Epithelial cell of proximal tubule (primary cell): ENCODE measurements around the gene SLC26A11. TPM values are rescaled to one million over a fixed set of nuclear protein-coding genes. Genes with fewer than 3 reads are reported as not detected.
"Not testable (repeated sequence)": the region's sequence is repeated elsewhere in the genome, so short reads cannot be mapped to it uniquely, and the experiment has no call there.

Experiments
- DNase-seq: peaks from one replicate; pipeline ENCODE4 v3.0.0-alpha.2; 2011; ENCODE audit warnings: low read depth
- H3K4me3 ChIP-seq: 2 replicates; pipeline ENCODE4 v1.5.1; 2011; ENCODE audit warnings: low read depth, mild to moderate bottlenecking, low read length
- total RNA-seq: library from RNA; depleted of rRNA; stranded (reverse); fragments of >200 nt; gene quantifications from 2 replicates; pipeline ENCODE4 v1.2.3, GENCODE V29; 2015
- TF ChIP-seq, protein P1 (sequence below): conservative IDR thresholded peaks from 2 replicates; pipeline ENCODE4 v1.5.1; 2012; ENCODE audit warnings: low read depth, mild to moderate bottlenecking, low read length

The SLC26A11 gene
- total RNA-seq, 1 donor from 2014 or later, result 7.6 TPM

DNA sequence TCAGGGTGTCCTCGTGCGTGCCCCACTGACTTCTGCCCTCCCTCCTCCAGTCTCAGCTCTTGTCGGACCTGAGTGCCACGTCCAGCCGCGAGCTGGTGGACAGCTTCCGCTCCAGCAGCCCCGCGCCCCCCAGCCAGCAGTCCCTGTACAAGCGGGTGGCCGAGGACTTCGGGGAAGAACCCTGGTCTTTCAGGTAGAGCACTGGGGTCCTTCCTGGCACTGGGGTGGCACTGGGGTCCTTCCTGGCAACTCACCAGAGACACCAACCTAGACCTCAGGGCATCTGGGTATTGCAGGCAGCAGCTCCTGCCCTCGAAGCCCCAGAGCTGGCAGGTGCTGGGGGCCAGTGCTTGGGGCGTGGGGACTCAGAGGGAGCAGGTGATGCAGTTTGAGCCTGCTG lies 25.1 kb upstream of the SLC26A11 start:
- DNase-seq, result no peak
- TF ChIP-seq, protein P1, sequence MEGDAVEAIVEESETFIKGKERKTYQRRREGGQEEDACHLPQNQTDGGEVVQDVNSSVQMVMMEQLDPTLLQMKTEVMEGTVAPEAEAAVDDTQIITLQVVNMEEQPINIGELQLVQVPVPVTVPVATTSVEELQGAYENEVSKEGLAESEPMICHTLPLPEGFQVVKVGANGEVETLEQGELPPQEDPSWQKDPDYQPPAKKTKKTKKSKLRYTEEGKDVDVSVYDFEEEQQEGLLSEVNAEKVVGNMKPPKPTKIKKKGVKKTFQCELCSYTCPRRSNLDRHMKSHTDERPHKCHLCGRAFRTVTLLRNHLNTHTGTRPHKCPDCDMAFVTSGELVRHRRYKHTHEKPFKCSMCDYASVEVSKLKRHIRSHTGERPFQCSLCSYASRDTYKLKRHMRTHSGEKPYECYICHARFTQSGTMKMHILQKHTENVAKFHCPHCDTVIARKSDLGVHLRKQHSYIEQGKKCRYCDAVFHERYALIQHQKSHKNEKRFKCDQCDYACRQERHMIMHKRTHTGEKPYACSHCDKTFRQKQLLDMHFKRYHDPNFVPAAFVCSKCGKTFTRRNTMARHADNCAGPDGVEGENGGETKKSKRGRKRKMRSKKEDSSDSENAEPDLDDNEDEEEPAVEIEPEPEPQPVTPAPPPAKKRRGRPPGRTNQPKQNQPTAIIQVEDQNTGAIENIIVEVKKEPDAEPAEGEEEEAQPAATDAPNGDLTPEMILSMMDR, result no peak
- no peak overlapping the region for H3K4me3 ChIP-seq

DNA sequence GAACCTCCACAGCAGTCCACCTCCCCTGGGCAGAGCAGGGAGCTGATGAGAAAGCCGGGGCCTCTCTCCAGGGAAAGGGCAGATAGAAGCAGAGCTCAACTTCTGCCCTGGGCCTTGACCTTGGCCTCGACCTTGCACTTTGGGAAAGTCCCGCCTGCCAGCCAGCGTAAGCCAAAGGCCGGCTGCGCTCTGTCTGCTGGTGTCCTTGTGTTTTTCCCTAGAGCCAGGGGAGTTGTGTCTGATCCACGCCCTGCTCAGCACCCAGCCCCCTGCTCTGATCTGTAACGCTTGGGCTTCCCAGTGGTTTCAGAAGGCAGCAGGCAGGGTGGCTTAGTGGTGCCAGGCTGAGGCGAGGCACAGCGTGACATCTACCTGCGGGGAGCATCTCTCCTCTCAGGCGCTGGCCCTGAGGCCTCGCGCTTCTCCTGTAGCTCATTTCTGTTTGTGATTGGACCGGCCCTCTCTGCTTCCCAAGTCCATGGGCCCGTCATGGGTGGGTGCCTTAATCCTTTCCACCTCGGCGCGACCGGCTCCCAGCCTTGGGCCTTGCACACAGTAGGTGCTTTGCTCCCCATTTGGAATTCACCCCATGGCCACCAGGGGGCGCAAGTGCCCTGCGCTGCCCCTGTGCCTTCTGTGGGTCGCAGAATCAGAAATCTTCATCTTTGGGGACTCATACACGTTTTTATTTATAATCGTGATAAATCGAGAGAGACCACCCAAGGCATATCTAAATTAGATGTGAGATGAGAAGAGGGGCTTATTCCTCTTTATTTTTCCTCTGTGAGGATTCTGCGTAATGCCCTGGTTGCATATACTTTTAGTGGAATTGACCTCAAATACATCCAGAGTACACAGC lies 24.3 kb upstream of the SLC26A11 start:
- DNase-seq, result no peak
- TF ChIP-seq, protein P1, result peak; percentile 81

DNA sequence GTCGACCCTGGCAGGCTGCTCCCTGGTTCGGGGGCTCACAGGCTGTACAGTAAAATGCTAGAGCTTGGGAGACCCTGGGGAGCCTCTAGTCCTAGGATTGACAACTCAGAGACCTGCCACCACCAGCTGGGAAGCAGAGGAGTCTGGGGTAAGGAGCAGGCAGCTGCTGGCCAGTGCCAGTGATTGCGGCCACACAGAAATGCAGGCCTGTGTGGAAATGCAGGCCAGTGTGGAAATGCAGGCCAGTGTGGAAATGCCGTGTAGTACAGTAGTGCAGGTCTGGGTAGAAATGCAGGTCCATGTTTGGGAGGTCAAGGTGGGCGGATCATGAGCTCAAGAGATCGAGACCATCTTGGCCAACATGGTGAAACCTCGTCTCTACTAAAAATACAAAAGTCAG lies 23.6 kb upstream of the SLC26A11 start:
- no peak overlapping the region for H3K4me3 ChIP-seq
- TF ChIP-seq, protein P1, result no peak
- no peak for DNase-seq

More for the DNA sequence above, 24.3 kb upstream of the SLC26A11 start:
- no peak overlapping the region for H3K4me3 ChIP-seq

DNA sequence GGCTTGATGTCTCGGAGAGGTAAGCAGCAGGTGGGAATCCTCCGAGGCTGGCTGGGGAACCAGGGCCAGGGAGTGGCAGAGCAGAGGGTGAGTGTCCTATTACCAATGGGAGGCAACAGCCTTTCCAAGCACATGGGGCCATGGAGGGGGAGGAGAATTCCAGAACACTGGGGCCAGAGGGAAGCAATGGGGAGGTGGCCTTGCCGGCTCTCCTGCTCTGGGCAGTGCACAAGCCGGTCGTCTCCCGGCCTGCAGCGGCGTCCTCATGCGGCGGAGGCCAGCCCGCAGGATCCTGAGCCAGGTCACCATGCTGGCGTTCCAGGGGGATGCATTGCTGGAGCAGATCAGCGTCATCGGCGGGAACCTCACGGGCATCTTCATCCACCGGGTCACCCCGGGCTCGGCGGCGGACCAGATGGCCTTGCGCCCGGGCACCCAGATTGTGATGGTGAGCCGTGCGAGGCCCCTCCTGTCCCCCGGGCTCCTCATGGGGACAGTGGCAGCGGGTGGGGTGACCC lies 22.0 kb upstream of the SLC26A11 start:
- no peak overlapping the region for H3K4me3 ChIP-seq
- no peak for DNase-seq
- TF ChIP-seq, protein P1, result no peak

DNA sequence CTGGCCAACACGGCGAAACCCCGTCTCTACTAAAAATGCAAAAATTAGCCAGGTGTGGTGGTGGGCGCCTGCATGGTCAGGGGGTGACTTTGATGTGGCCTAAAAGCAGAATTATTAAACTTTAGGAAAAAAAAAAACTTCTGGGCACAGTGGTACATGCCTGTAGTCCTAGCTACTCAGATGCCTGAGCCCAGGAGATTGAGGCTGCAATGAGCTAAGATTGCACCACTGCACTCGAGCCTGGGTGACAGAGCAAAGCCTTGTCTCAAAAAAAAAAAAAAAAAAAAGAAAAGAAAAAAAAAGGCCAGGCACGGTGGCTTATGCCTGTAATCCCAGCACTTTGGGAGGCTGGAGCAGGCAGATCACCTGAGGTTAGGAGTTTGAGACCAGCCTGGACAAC lies 20.9 kb upstream of the SLC26A11 start:
- not testable (repeated sequence) for DNase-seq

DNA sequence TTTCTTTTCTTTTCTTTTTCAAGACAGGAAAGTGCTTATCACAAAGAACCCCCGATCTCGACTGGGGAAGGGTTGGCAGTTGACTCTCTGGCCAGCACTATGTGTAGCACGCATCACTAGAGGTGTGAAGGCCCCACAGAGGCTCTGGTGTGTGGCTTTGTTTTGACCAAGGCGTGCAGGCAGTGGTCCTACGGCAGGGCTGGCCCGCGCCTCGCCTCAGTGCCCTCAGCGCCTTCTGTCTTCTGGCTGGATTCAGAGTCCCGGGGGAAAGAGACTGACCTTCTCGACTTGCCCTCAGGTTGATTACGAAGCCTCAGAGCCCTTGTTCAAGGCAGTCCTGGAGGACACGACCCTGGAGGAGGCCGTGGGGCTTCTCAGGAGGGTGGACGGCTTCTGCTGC lies 18.8 kb upstream of the SLC26A11 start:
- H3K4me3 ChIP-seq, result no peak overlapping the region
- no peak for DNase-seq
- TF ChIP-seq, protein P1, result no peak

More for the DNA sequence above, 20.9 kb upstream of the SLC26A11 start:
- H3K4me3 ChIP-seq, result not testable (repeated sequence)

DNA sequence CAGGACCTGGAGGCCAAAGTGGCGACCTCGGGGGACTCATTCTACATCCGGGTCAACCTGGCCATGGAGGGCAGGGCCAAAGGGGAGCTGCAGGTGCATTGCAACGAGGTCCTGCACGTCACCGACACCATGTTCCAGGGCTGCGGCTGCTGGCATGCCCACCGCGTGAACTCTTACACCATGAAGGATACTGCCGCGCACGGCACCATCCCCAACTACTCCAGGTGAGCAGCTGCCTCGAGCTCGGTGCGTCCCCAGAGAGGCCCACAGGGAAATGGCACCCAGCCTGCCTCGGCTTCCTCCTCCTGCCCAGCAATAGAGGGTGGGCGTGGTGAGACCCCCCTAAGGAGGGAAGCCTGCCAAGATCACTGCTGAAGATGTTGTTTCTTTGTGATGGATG lies 18.0 kb upstream of the SLC26A11 start:
- TF ChIP-seq, protein P1, result no peak
- no peak overlapping the region for H3K4me3 ChIP-seq

More for the DNA sequence above, 18.0 kb upstream of the SLC26A11 start:
- no peak for DNase-seq
